B cell (primary cell): Measurements from ENCODE around the gene REEP5.

Experiments used
- CTCF ChIP-seq: fragments of 200-600 bp; IDR thresholded peaks from one replicate; pipeline ENCODE4 v1.8.0; 2022; ENCODE audit warnings: antibody characterized with exemption, mild to moderate bottlenecking
- EZH2 ChIP-seq: IDR thresholded peaks from 2 replicates; pipeline ENCODE4 v1.6.1; 2012; ENCODE audit warnings: borderline replicate concordance, low read depth, mild to moderate bottlenecking, moderate library complexity, low read length; ENCODE audit not compliant: insufficient read depth, poor library complexity, severe bottlenecking

DNA sequence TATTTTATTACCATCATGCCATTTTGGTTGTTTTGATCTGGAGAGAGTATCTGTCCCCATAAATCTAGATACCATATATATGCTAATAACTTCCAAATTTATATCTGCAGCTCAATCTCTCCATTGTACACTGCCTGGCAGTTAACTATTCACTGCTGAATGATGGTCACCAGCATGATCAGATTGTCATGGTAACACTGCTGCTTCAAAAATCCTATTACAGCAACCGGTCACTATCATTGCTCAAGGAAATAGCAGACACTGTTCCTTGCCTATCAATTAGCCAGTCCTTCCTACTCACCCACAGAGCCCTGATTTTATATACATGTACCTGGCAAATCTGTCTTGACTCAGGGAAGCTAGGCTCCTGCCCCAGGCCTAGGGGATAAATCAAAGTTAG, 11.5 kb downstream of the REEP5 start:
- TF ChIP-seq CTCF: no peak
- no peak for TF ChIP-seq EZH2
